ENCODE results near the gene PACS2.

Gene PACS2

GRCh38 chr14:105314287-105315200 lies at the start of gene PACS2:
Gene PACS2 (plus strand): TSS chr14:105314748. CDS start chr14:105314919, 171 bp downstream.
- Histone ChIP-seq H3K9me3 (no peaks in the 10 kb centered on the region), H3K4me3 (peak within 1 kb of the TSS; percentile 86), H3K4me1 (peaks cover 58% of the 10 kb centered on the region), H3K36me3 (no peaks in the 10 kb centered on the region), H3K4me2 (peak within 1 kb of the TSS; percentile 97), H3K27ac (peak within 1 kb of the TSS; percentile 75), H3K27me3 (no peaks in the 10 kb centered on the region), H4K20me1 (peaks cover 43% of the 10 kb centered on the region), H3K9ac (peak within 1 kb of the TSS; percentile 77)
- TF ChIP-seq Cebpa-rat (IDR thresholded peaks at IDR 0.05) = no peak

- peaks cover 46% of the 10 kb centered on the region for H3K36me3 ChIP-seq
- no peak overlapping the region for H3K9ac ChIP-seq
- H3K4me2 ChIP-seq = peak overlapping the region; percentile 74
- no peak overlapping the region for H3K4me3 ChIP-seq
- peaks cover 69% of the 10 kb centered on the region for H3K4me1 ChIP-seq
- no peak for TF ChIP-seq Cebpa-rat (IDR thresholded peaks at IDR 0.05)
- peaks cover 55% of the 10 kb centered on the region for H4K20me1 ChIP-seq
- H3K27me3 ChIP-seq = no peaks in the 10 kb centered on the region
- H3K9me3 ChIP-seq = no peaks in the 10 kb centered on the region
- H3K27ac ChIP-seq = peak overlapping the region; percentile 65; the same call in 1 of the 2 replicates
These were observed 46.6 kb upstream of the PACS2 start for GRCh38 chr14:105267820-105268548.

GRCh38 chr14:105268736-105269354 lies 45.7 kb upstream of the PACS2 start:
- Histone ChIP-seq H4K20me1 (peaks cover 61% of the 10 kb centered on the region), H3K9me3 (no peaks in the 10 kb centered on the region), H3K27me3 (no peaks in the 10 kb centered on the region), H3K4me1 (peaks cover 69% of the 10 kb centered on the region), H3K4me3 (no peak overlapping the region), H3K9ac (peak overlapping the region; percentile 58; the same call in 1 of the 2 replicates), H3K36me3 (peaks cover 46% of the 10 kb centered on the region), H3K27ac (peak overlapping the region; percentile 65), H3K4me2 (peak overlapping the region; percentile 74)
- TF ChIP-seq Cebpa-rat (IDR thresholded peaks at IDR 0.05) = no peak

DNA sequence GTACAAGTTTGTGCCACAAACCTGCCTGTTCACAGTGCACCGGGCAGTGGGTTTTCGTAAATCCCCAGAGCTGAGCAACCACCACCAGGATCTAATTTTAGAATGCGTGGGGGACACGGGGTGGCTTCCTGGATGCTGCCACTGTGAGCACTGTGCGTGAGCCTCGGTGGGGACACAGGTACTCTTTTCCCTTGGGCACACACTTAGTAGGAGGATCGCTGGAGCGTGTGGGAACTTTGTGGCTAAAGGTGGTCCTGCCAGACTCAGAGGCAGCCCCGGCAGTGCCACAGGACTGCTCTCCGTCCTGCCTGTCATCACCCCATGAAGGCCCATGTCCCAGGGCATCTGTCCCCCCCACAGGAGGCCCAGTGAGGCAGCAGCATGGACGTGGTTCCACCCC lies 45.1 kb upstream of the PACS2 start:
- no peak for TF ChIP-seq Cebpa-rat (IDR thresholded peaks at IDR 0.05)
- no peaks in the 10 kb centered on the region for H3K9me3 ChIP-seq
- no peaks in the 10 kb centered on the region for H3K27me3 ChIP-seq
- H3K4me3 ChIP-seq = no peak overlapping the region
- peaks cover 70% of the 10 kb centered on the region for H3K4me1 ChIP-seq
- peak overlapping the region; percentile 74 for H3K4me2 ChIP-seq
- H3K9ac ChIP-seq = peak overlapping the region; percentile 58; the same call in 1 of the 2 replicates
- peak overlapping the region; percentile 65 for H3K27ac ChIP-seq
- peaks cover 66% of the 10 kb centered on the region for H4K20me1 ChIP-seq
- peaks cover 42% of the 10 kb centered on the region for H3K36me3 ChIP-seq

DNA sequence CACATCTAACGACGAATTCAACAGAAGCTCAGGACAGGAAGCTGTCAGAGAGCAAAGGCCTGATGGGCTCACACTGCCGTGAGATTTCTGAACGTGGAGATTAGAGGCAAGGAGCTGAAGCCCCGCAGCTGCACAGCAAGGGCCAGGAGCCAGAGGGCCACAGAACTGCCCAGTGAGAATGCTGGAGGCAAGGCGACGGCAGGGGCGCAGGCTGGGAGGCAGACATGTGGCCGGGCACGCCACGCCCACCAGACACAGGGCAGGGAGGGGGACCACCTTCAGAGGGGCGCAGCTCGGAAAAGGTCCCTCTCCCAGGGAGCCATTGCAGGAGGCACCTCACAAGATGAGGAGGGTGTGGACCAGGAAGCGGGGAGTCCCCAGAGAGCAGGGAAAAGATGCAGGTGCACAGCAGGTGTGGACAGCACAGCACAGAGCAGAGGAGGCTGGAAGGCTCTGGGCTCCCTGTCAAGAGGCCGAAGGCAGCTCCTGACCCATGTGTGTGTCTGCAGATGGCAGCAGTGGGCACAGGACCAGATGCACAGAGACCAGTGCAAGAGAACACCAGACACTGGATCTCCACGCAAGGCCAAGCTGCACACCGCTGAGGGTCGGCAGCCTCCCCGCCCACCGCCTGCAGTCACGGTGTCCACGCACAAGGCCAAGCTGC lies 43.2 kb upstream of the PACS2 start:
- Histone ChIP-seq H3K9me3 (no peaks in the 10 kb centered on the region), H3K4me3 (no peak overlapping the region), H3K27me3 (no peaks in the 10 kb centered on the region), H3K4me2 (peak overlapping the region; percentile 74), H4K20me1 (peaks cover 80% of the 10 kb centered on the region), H3K36me3 (peaks cover 32% of the 10 kb centered on the region), H3K9ac (peak overlapping the region; percentile 0), H3K4me1 (peaks cover 84% of the 10 kb centered on the region), H3K27ac (peak overlapping the region; percentile 47; the same call in 1 of the 2 replicates)
- no peak for TF ChIP-seq Cebpa-rat (IDR thresholded peaks at IDR 0.05)

- no peaks in the 10 kb centered on the region for H3K27me3 ChIP-seq
- TF ChIP-seq Cebpa-rat (IDR thresholded peaks at IDR 0.05) = no peak
- no peak overlapping the region for H3K4me3 ChIP-seq
- peaks cover 86% of the 10 kb centered on the region for H3K4me1 ChIP-seq
- peak overlapping the region; percentile 71 for H3K4me2 ChIP-seq
- peak overlapping the region; percentile 62; the same call in 1 of the 2 replicates for H3K27ac ChIP-seq
- H3K36me3 ChIP-seq = peaks cover 28% of the 10 kb centered on the region
- H3K9ac ChIP-seq = no peak overlapping the region; the same call in 1 of the 2 replicates
- H4K20me1 ChIP-seq = peaks cover 73% of the 10 kb centered on the region
- H3K9me3 ChIP-seq = no peaks in the 10 kb centered on the region
These were observed 41.9 kb upstream of the PACS2 start for GRCh38 chr14:105272623-105273022.

DNA sequence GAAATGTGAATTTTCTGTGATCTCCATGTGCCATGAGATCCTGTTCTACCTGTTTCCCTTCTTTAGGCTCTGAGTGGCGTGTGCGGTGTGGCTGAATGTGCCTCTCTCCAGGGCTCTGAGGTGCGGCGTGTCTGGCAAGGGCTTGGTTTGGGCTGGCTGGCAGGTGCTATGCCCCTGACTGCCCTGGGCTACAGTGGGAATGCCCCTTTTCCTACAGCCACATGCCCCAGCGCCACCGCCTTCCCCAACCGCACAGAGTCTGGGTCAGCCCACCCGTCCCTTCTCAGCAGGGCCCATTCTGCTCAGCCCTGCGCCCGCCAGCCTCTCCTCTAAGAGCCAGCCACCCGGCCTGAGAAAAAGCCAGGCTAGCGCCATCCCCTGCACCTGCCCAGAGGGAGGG lies 41.5 kb upstream of the PACS2 start:
- Histone ChIP-seq H3K9me3 (no peaks in the 10 kb centered on the region), H3K4me2 (peak overlapping the region; percentile 71), H3K27ac (peak overlapping the region; percentile 62), H3K4me1 (peaks cover 86% of the 10 kb centered on the region), H3K36me3 (peaks cover 24% of the 10 kb centered on the region), H3K27me3 (no peaks in the 10 kb centered on the region), H3K4me3 (no peak overlapping the region), H3K9ac (no peak overlapping the region; the same call in 1 of the 2 replicates), H4K20me1 (peaks cover 73% of the 10 kb centered on the region)
- no peak for TF ChIP-seq Cebpa-rat (IDR thresholded peaks at IDR 0.05)

- Histone ChIP-seq H3K4me3 (no peak overlapping the region), H3K36me3 (peaks cover 17% of the 10 kb centered on the region; the same call in 1 of the 2 replicates), H3K4me1 (peaks cover 86% of the 10 kb centered on the region), H3K9me3 (no peaks in the 10 kb centered on the region), H3K4me2 (peak overlapping the region; percentile 71), H3K27me3 (no peaks in the 10 kb centered on the region), H3K27ac (peak overlapping the region; percentile 50; the same call in 1 of the 2 replicates), H3K9ac (0 out of 2 replicates have a peak overlapping the region, but pooled peaks have one; percentile 34), H4K20me1 (peaks cover 71% of the 10 kb centered on the region)
- no peak for TF ChIP-seq Cebpa-rat (IDR thresholded peaks at IDR 0.05)
These were observed 39.9 kb upstream of the PACS2 start for GRCh38 chr14:105274637-105275036.
